WERI-Rb-1 (cell line): Measurements from ENCODE around the gene NKG7.

Experiments used
- DNase-seq: peaks from one replicate; pipeline ENCODE4 v3.0.0-alpha.2; 2020
- H3K27ac ChIP-seq: fragments of 250-450 bp; sonication (Bioruptor Pico); 2 replicates; pipeline ENCODE4 v1.5.1; 2020; ENCODE audit warnings: mild to moderate bottlenecking, moderate library complexity
- H3K27me3 ChIP-seq: fragments of 250-450 bp; sonication (Bioruptor Pico); 2 replicates; pipeline ENCODE4 v1.5.1; 2021; ENCODE audit warnings: mild to moderate bottlenecking, low read depth, moderate library complexity; ENCODE audit not compliant: insufficient read depth, severe bottlenecking
- H3K36me3 ChIP-seq: fragments of 250-450 bp; sonication (Bioruptor Pico); 2 replicates; pipeline ENCODE4 v1.5.1; 2020; ENCODE audit warnings: mild to moderate bottlenecking, moderate library complexity
- H3K4me3 ChIP-seq: 2 replicates; pipeline ENCODE4 v1.5.1; 2011; ENCODE audit warnings: low read depth, mild to moderate bottlenecking, control low read depth, low read length
- H3K9me3 ChIP-seq: fragments of 250-450 bp; sonication (Bioruptor Pico); 2 replicates; pipeline ENCODE4 v1.5.1; 2021; ENCODE audit warnings: mild to moderate bottlenecking, moderate library complexity; ENCODE audit not compliant: severe bottlenecking
- CTCF ChIP-seq: IDR thresholded peaks from 2 replicates; pipeline ENCODE4 v1.5.1; 2011; ENCODE audit warnings: low read depth, mild to moderate bottlenecking, control low read depth, inconsistent platforms, low read length

The NKG7 gene

GRCh38 chr19:51325161-51325976 lies 47.1 kb downstream of the NKG7 start:
- no peak for DNase-seq

GRCh38 chr19:51324167-51324481 lies 48.3 kb downstream of the NKG7 start:
- H3K36me3 ChIP-seq, result no peaks in the 10 kb centered on the region
- H3K27me3 ChIP-seq, result peaks cover 13% of the 10 kb centered on the region
- DNase-seq, result no peak
- no peaks in the 10 kb centered on the region for H3K9me3 ChIP-seq
- TF ChIP-seq CTCF, result no peak
- H3K4me3 ChIP-seq, result no peak overlapping the region
- no peak overlapping the region for H3K27ac ChIP-seq

More at GRCh38 chr19:51325161-51325976, 47.1 kb downstream of the NKG7 start:
- no peak overlapping the region for H3K4me3 ChIP-seq
- H3K27ac ChIP-seq, result no peak overlapping the region
- no peaks in the 10 kb centered on the region for H3K9me3 ChIP-seq
- no peaks in the 10 kb centered on the region for H3K36me3 ChIP-seq
- peaks cover 13% of the 10 kb centered on the region for H3K27me3 ChIP-seq
- TF ChIP-seq CTCF, result no peak

GRCh38 chr19:51323481-51324166 lies 48.8 kb downstream of the NKG7 start:
- H3K9me3 ChIP-seq, result no peaks in the 10 kb centered on the region
- no peak overlapping the region for H3K4me3 ChIP-seq
- DNase-seq, result no peak
- H3K27me3 ChIP-seq, result peaks cover 13% of the 10 kb centered on the region
- no peaks in the 10 kb centered on the region for H3K36me3 ChIP-seq
- H3K27ac ChIP-seq, result no peak overlapping the region
- TF ChIP-seq CTCF, result no peak

- H3K27me3 ChIP-seq, result peaks cover 21% of the 10 kb centered on the region
- DNase-seq, result no peak
- no peaks in the 10 kb centered on the region for H3K9me3 ChIP-seq
- TF ChIP-seq CTCF, result no peak
- H3K27ac ChIP-seq, result no peak overlapping the region
- H3K4me3 ChIP-seq, result no peak overlapping the region
- H3K36me3 ChIP-seq, result no peaks in the 10 kb centered on the region
These were observed 50.7 kb downstream of the NKG7 start for GRCh38 chr19:51321799-51322198.
